K562 (cell line): ENCODE data around the gene AP1G1. TPM values are rescaled to one million over a fixed set of nuclear protein-coding genes. Genes with fewer than 3 reads are reported as not detected.
A peak's percentile ranks its signal among the peaks of the same experiment; 100 is the strongest.
"Not testable (repeated sequence)": the region's sequence is repeated elsewhere in the genome, so short reads cannot be mapped to it uniquely, and the experiment has no call there.

Experiments
- ATAC-seq: fragments of 200-7000 bp; cut with Tn5 transposase; 3 replicates; pipeline ENCODE4 v1.9.1; 2020; ENCODE audit warnings: moderate library complexity
- BruUV-seq: library from RNA; stranded (reverse); fragments of 400-500 nt; replicated peaks from 2 replicates; lab custom pipeline; 2021; lab: Mats Ljungman, UMichigan
- CTCF ChIA-PET: fragments of 300-600 bp; formaldehyde crosslinking; extraction: SDS; loops from one replicate; lab custom pipeline; 2021; ENCODE audit warnings: low intra/inter-chr PET ratio; lab: Yijun Ruan, JAX
- POLR2A ChIA-PET: fragments of 300-600, 350-650 bp; sonication (Branson Sonifier 250); formaldehyde crosslinking; extraction: SDS; loops from one replicate; lab custom pipeline; 2021; ENCODE audit warnings: antibody characterized with exemption, inconsistent platforms; lab: Yijun Ruan, JAX
- DNase-seq, 4 experiments: peaks; one replicate each; pipeline versions ENCODE4 v3.0.0 to v3.0.0-alpha.2; 2011 to 2018; ENCODE audit warnings: low spot score in 3 of 4, mixed read lengths in 3 of 4; ENCODE audit errors: extremely low read depth in 1 of 4
- FAIRE-seq: peaks from 2 replicates; lab custom pipeline; 2011; peaks lifted over from hg19 to GRCh38; lab: Jason Lieb, UNC
- H2AFZ ChIP-seq: 2 replicates; pipeline ENCODE4 v1.6.0; 2011; ENCODE audit warnings: low read depth, low read length, control low read depth, inconsistent platforms
- H3K27ac ChIP-seq: fragments of 200-600 bp; 3 replicates; pipeline ENCODE4 v1.8.0; 2011; ENCODE audit warnings: low read depth, mild to moderate bottlenecking, control low read depth, inconsistent platforms, low read length, moderate library complexity, mixed read lengths; ENCODE audit errors: extremely low read depth
- H3K27me3 ChIP-seq, 2 experiments: fragments of 300-600 bp in 1 of 2; 2 replicates in 1 of 2; 3 replicates in 1 of 2; pipeline versions ENCODE4 v1.6.0 to v1.8.0; 2011; ENCODE audit warnings: inconsistent platforms in 2 of 2, low read length in 2 of 2, mild to moderate bottlenecking in 1 of 2, mixed read lengths in 1 of 2, moderate library complexity in 1 of 2; ENCODE audit not compliant: control insufficient read depth in 2 of 2, insufficient read depth in 2 of 2
- H3K36me3 ChIP-seq: fragments of 300-600 bp; 3 replicates; pipeline ENCODE4 v1.8.0; 2011; ENCODE audit warnings: mild to moderate bottlenecking, low read length, inconsistent platforms; ENCODE audit not compliant: control insufficient read depth, insufficient read depth
- H3K4me1 ChIP-seq, 2 experiments: fragments of 200-600 bp in 1 of 2; replicated peaks in 1 of 2; 2 replicates in 1 of 2; 3 replicates in 1 of 2; pipeline versions ENCODE4 v1.5.1 to v1.8.0; 2011; ENCODE audit warnings: inconsistent platforms in 2 of 2, low read length in 2 of 2, mild to moderate bottlenecking in 1 of 2, mixed read lengths in 1 of 2, moderate library complexity in 1 of 2; ENCODE audit not compliant: control insufficient read depth in 2 of 2, insufficient read depth in 2 of 2
- H3K4me2 ChIP-seq: 2 replicates; pipeline ENCODE4 v1.6.1; 2011; ENCODE audit warnings: low read length, control low read depth, inconsistent platforms, mixed read lengths; ENCODE audit not compliant: insufficient read depth
- H3K4me3 ChIP-seq: fragments of 200-600 bp; sonication (generic), shearing (Covaris generic); 2 replicates; pipeline ENCODE4 v1.5.1; 2016; ENCODE audit warnings: control low read depth, inconsistent platforms
- H3K79me2 ChIP-seq: fragments of 200-600 bp; 3 replicates; pipeline ENCODE4 v1.8.0; 2011; ENCODE audit warnings: low read length, inconsistent platforms; ENCODE audit not compliant: control insufficient read depth, insufficient read depth
- H3K9ac ChIP-seq, 2 experiments: 2 replicates each; pipeline versions ENCODE4 v1.6.0 to v1.6.1; 2011; ENCODE audit warnings: low read depth in 2 of 2, low read length in 2 of 2, control low read depth in 1 of 2, inconsistent platforms in 1 of 2, mild to moderate bottlenecking in 1 of 2, mixed read lengths in 1 of 2; ENCODE audit not compliant: insufficient read depth in 1 of 2
- H3K9me1 ChIP-seq: one replicate; pipeline ENCODE4 v1.6.0; 2011; ENCODE audit warnings: inconsistent platforms, mild to moderate bottlenecking, low read length, moderate library complexity; ENCODE audit not compliant: control insufficient read depth, insufficient read depth
- H3K9me3 ChIP-seq: replicated peaks from 2 replicates; pipeline ENCODE4 v1.5.1; 2011; ENCODE audit warnings: low read depth, low read length, inconsistent platforms; ENCODE audit not compliant: control insufficient read depth, insufficient read depth
- H4K20me1 ChIP-seq: replicated peaks from 2 replicates; pipeline ENCODE4 v1.6.1; 2011; ENCODE audit warnings: low read length, inconsistent platforms, mixed read lengths; ENCODE audit not compliant: control insufficient read depth, insufficient read depth
- KAT2B ChIP-seq: IDR thresholded peaks from one replicate; pipeline ENCODE4 v1.6.1; 2012; ENCODE audit warnings: low read depth, mild to moderate bottlenecking, control low read depth, inconsistent platforms, low read length, moderate library complexity
- RCOR1 ChIP-seq, 2 experiments: IDR thresholded peaks; 2 replicates each; pipeline ENCODE4 v1.6.1; 2012; ENCODE audit warnings: low read depth in 2 of 2, low read length in 2 of 2, borderline replicate concordance in 1 of 2, improper control_type of control experiment in 1 of 2
- SLC30A9 ChIP-seq: fragments of 250-450 bp; sonication (Bioruptor Pico); IDR thresholded peaks from 2 replicates; pipeline ENCODE4 v1.8.0; 2022; ENCODE audit warnings: mild to moderate bottlenecking, moderate library complexity
- TAF1 ChIP-seq: IDR thresholded peaks from 2 replicates; pipeline ENCODE4 v1.6.1; 2011; ENCODE audit warnings: mild to moderate bottlenecking, low read length, moderate library complexity; ENCODE audit not compliant: insufficient read depth, control insufficient read depth, severe bottlenecking; ENCODE audit errors: extremely low read depth
- TCF3 ChIP-seq: sonication (generic); formaldehyde crosslinking; IDR thresholded peaks from 2 replicates; pipeline ENCODE4 v1.4.0; 2020; ENCODE audit warnings: mild to moderate bottlenecking, missing genetic modification reagents
- ZNF121 ChIP-seq: sonication (generic); formaldehyde crosslinking; conservative IDR thresholded peaks from 2 replicates; pipeline ENCODE4 v1.8.0; 2022; ENCODE audit warnings: missing genetic modification reagents
- ZNF586 ChIP-seq: fragments of 450-650 bp; formaldehyde crosslinking; conservative IDR thresholded peaks from 2 replicates; pipeline ENCODE4 v1.4.0; 2020; ENCODE audit warnings: mild to moderate bottlenecking, moderate library complexity
- WGBS: fragments of 100-300 bp; shearing (Covaris generic); methylation state at CpG from one replicate; pipeline ENCODE4 v1.1.6; 2016; ENCODE audit warnings: low coverage, mixed read lengths; ENCODE audit not compliant: insufficient coverage; ENCODE audit errors: missing lambda C conversion rate; 5-methylcytosine and 5-hydroxymethylcytosine counted together
- in situ Hi-C: fragments of 300-500 bp; cut with MboI; formaldehyde crosslinking; loops from 4 replicates; pipeline ENCODE4 v1.15.0; 2018; ENCODE audit warnings: inconsistent platforms, mixed read lengths
- intact Hi-C: fragments of 100-400 bp; cut with micrococcal nuclease; formaldehyde crosslinking; loops from 2 replicates; pipeline ENCODE4 v1.14.2; 2022
- polyA plus RNA-seq, 8 experiments: library from polyadenylated mRNA; depleted of rRNA in 4 of 8; stranded (reverse) in 5 of 8; unstranded in 3 of 8; fragments of >200 nt; fragmentation: Nextera tagmentation in 2 of 8; fragmentation: Illumina TruSeq in 1 of 8; extraction: Ambion mirVana in 2 of 8; extraction: Trizol in 1 of 8; gene quantifications; 2 replicates each; pipeline versions ENCODE4 v1.2.1 to v1.2.3, GENCODE V29; 2011 to 2014; ENCODE audit warnings: inconsistent platforms in 1 of 8, missing spikeins in 1 of 8
- total RNA-seq, 7 experiments: library from RNA; depleted of rRNA in 6 of 7; stranded (reverse); fragments of >200 nt in 6 of 7; fragmentation: Illumina TruSeq in 2 of 7; extraction: Trizol in 2 of 7; gene quantifications; 2 replicates each; pipeline versions ENCODE4 v1.2.1 to v1.2.3, GENCODE V29; 2011 to 2021; ENCODE audit warnings: low replicate concordance in 1 of 7

Gene AP1G1
- total and polyA plus RNA-seq, 9 of the 15 experiments (the other 6 are each of a cell fraction or from before 2014, with no cell fraction given), result 7.0 to 59.2 (median 42.0) TPM

- H3K36me3 ChIP-seq, result peaks cover 55% of the 10 kb centered on the region
- POLR2A ChIA-PET, result interaction anchor here (0.6 to 1.9 kb wide), 6 partner anchors 9 to 22 kb away, joined by 3 to 6 read pairs (median 4); partner anchors contain the start of gene AP1G1
- 97% methylated on average over 8 of the region's 8 CpGs for WGBS
These were observed 19.5 kb downstream of the AP1G1 start for GRCh38 chr16:71789136-71789535.

GRCh38 chr16:71788578-71788977, 20.1 kb downstream of the AP1G1 start:
- Histone ChIP-seq H3K27ac (no peak overlapping the region), H3K4me2 (no peak overlapping the region), H3K9me3 (no peaks in the 10 kb centered on the region), H4K20me1 (0 out of 2 replicates have a peak, but pooled peaks cover 2% of the 10 kb centered on the region), H3K27me3 (no peaks in the 10 kb centered on the region), H3K4me1 (no peaks in the 10 kb centered on the region; a peak in 1 of 5 replicates), H2AFZ (no peak overlapping the region), H3K4me3 (no peak overlapping the region), H3K36me3 (peaks cover 60% of the 10 kb centered on the region), H3K9ac (no peak overlapping the region), H3K79me2 (peaks cover 76% of the 10 kb centered on the region), H3K9me1 (no peaks in the 10 kb centered on the region)
- in situ Hi-C loops, result no loop called here
- FAIRE-seq, result no peak
- ChIA-PET CTCF (no interaction called here), POLR2A (interaction anchor here (0.6 to 1.9 kb wide), 4 partner anchors 11 to 23 kb away, joined by 3 to 6 read pairs (median 4); partner anchors contain the start of gene AP1G1)
- intact Hi-C loops, result no loop called here
- TF ChIP-seq ZNF121 (CRISPR knock-in tag) (peak; percentile 86), KAT2B (no peak)
- DNase-seq, result no peak
- no TSS peak for BruUV-seq
- no peak for ATAC-seq
- 100% methylated on average over 2 of the region's 2 CpGs for WGBS

More at GRCh38 chr16:71789136-71789535, 19.5 kb downstream of the AP1G1 start:
- no peak overlapping the region for H2AFZ ChIP-seq
- no peak overlapping the region for H3K4me2 ChIP-seq
- ATAC-seq, result no peak
- FAIRE-seq, result peak; percentile 19
- BruUV-seq, result TSS peak; percentile 7
- no peak overlapping the region for H3K4me3 ChIP-seq
- no peak for DNase-seq
- 0 out of 2 replicates have a peak, but pooled peaks cover 2% of the 10 kb centered on the region for H4K20me1 ChIP-seq
- in situ Hi-C loops (no loop called here), intact Hi-C loops (no loop called here)
- no peak overlapping the region for H3K9ac ChIP-seq
- H3K79me2 ChIP-seq, result peaks cover 76% of the 10 kb centered on the region
- H3K27me3 ChIP-seq, result no peaks in the 10 kb centered on the region
- CTCF ChIA-PET, result no interaction called here
- no peaks in the 10 kb centered on the region for H3K9me1 ChIP-seq
- TF ChIP-seq SLC30A9 (no peak), TCF3 (CRISPR knock-in tag) (no peak), ZNF586 (CRISPR knock-in tag) (no peak), TAF1 (no peak), RCOR1 (IDR thresholded peaks at IDR 0.05; ENCODE audit: borderline replicate concordance in 1 of 2, low read depth in 2 of 2, low read length in 2 of 2) (no peak)
- H3K27ac ChIP-seq, result no peak overlapping the region
- H3K9me3 ChIP-seq, result no peaks in the 10 kb centered on the region
- H3K4me1 ChIP-seq, result no peaks in the 10 kb centered on the region; a peak in 1 of 5 replicates

DNA sequence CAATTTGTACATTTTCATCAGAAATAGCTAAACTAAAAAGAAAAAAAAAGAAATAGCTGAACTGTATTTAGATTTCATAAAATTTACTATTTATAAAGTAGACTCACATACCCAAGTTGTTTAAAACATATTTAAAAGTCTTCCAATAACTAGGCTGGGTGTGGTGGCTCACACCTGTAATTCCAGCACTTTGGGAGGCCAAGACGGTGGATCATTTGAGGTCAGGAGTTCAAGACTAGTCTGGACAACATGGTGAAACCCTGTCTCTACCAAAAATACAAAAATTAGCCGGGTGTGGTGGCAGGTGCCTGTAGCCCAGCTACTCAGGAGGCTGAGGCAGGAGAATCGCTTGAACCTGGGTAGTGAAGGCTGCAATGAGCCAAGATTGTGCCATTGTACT, 23.5 kb downstream of the AP1G1 start:
- H3K4me3 ChIP-seq, intact Hi-C loops, BruUV-seq, H3K9ac ChIP-seq, H2AFZ ChIP-seq, H3K27me3 ChIP-seq, H3K27ac ChIP-seq, FAIRE-seq, DNase-seq, H3K4me1 ChIP-seq, H3K9me3 ChIP-seq, H3K9me1 ChIP-seq, H3K4me2 ChIP-seq, H4K20me1 ChIP-seq, ATAC-seq, in situ Hi-C loops, CTCF ChIA-PET: not testable (repeated sequence)
- POLR2A ChIA-PET, result interaction anchor here (1.1 to 2.6 kb wide), 2 partner anchors 8 to 10 kb away, joined by 3 to 10 read pairs; no protein-coding TSS in a partner anchor
- Histone ChIP-seq H3K79me2 (peaks cover 70% of the 10 kb centered on the region), H3K36me3 (peaks cover 69% of the 10 kb centered on the region)
- 95% methylated on average over 3 of the region's 3 CpGs for WGBS
